OCI-LY7 (cell line): Measurements from ENCODE around the gene DNAH6.

Experiments
- EZH2phosphoT487 ChIP-seq: fragments of 200-600 bp; sonication (generic); IDR thresholded peaks from 2 replicates; pipeline ENCODE4 v1.6.1; 2018; ENCODE audit warnings: low read depth, borderline replicate concordance, mild to moderate bottlenecking, mixed run types, antibody characterized with exemption, low read length, moderate library complexity, mixed read lengths
- TF ChIP-seq, protein P1 (sequence below): fragments of 200-600 bp; sonication (generic); conservative IDR thresholded peaks from 2 replicates; pipeline ENCODE4 v1.5.1; 2014; ENCODE audit warnings: mild to moderate bottlenecking, antibody characterized with exemption, low read length, moderate library complexity, mixed read lengths

DNA sequence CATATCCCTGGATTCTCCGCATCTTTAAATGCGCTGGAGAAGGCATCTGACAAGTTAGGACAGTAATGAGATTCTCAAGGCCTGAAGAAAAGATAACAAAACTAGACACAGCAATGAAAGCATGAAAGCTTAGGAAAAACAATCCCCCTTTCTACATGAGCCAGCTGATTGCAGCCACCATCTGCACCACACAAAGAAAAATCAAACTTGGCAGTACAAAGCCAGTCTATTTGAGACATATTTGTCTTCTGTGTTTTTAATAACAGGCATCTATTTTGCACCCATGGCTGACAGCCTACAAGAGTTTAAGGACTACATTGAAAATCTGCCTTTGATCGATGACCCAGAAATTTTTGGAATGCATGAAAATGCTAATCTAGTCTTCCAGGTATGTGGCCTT lies 281.0 kb downstream of the DNAH6 start:
- TF ChIP-seq, protein P1, sequence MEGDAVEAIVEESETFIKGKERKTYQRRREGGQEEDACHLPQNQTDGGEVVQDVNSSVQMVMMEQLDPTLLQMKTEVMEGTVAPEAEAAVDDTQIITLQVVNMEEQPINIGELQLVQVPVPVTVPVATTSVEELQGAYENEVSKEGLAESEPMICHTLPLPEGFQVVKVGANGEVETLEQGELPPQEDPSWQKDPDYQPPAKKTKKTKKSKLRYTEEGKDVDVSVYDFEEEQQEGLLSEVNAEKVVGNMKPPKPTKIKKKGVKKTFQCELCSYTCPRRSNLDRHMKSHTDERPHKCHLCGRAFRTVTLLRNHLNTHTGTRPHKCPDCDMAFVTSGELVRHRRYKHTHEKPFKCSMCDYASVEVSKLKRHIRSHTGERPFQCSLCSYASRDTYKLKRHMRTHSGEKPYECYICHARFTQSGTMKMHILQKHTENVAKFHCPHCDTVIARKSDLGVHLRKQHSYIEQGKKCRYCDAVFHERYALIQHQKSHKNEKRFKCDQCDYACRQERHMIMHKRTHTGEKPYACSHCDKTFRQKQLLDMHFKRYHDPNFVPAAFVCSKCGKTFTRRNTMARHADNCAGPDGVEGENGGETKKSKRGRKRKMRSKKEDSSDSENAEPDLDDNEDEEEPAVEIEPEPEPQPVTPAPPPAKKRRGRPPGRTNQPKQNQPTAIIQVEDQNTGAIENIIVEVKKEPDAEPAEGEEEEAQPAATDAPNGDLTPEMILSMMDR, result no peak
- TF ChIP-seq EZH2phosphoT487, result no peak
